Fibroblast of mammary gland (primary cell): ENCODE data around the gene ANKK1.
A peak's percentile ranks its signal among the peaks of the same experiment; 100 is the strongest.

Experiments used
- DNase-seq: peaks from one replicate; pipeline ENCODE4 v3.0.0-alpha.2; 2010; ENCODE audit warnings: low read depth
- H3K4me3 ChIP-seq: 2 replicates; pipeline ENCODE4 v1.5.1; 2011; ENCODE audit warnings: low read depth, mild to moderate bottlenecking, low read length, moderate library complexity; ENCODE audit not compliant: control insufficient read depth
- TF ChIP-seq, protein P1 (sequence below): conservative IDR thresholded peaks from 2 replicates; pipeline ENCODE4 v1.5.1; 2011; ENCODE audit warnings: low read depth, low read length, inconsistent platforms; ENCODE audit not compliant: control insufficient read depth, insufficient read depth

ANKK1 gene

GRCh38 chr11:113386866-113387265 lies 713 bp upstream of the ANKK1 start:
- TF ChIP-seq, protein P1, sequence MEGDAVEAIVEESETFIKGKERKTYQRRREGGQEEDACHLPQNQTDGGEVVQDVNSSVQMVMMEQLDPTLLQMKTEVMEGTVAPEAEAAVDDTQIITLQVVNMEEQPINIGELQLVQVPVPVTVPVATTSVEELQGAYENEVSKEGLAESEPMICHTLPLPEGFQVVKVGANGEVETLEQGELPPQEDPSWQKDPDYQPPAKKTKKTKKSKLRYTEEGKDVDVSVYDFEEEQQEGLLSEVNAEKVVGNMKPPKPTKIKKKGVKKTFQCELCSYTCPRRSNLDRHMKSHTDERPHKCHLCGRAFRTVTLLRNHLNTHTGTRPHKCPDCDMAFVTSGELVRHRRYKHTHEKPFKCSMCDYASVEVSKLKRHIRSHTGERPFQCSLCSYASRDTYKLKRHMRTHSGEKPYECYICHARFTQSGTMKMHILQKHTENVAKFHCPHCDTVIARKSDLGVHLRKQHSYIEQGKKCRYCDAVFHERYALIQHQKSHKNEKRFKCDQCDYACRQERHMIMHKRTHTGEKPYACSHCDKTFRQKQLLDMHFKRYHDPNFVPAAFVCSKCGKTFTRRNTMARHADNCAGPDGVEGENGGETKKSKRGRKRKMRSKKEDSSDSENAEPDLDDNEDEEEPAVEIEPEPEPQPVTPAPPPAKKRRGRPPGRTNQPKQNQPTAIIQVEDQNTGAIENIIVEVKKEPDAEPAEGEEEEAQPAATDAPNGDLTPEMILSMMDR: no peak
- H3K4me3 ChIP-seq: no peak overlapping the region
- DNase-seq: no peak

DNA sequence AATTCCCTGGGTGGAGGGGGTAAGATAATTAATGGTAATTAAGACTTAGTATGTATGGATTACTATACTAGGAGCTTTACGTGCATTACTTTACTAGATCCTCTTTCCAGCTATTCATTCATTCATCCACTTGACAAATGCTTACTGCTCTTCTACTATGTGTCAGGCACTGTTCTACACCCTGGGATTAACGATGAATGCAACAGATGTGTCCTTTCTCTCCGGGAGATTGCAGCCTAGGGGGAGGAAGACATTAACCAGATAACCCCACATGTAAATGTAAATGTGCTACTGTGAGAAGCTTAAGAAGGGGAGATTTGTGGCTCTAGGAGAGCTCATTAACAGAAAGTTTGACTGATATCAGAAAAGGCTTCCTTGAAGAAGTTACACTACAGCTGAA lies 1.7 kb downstream of the ANKK1 start:
- DNase-seq: no peak
- no peak overlapping the region for H3K4me3 ChIP-seq
- TF ChIP-seq, protein P1: no peak

DNA sequence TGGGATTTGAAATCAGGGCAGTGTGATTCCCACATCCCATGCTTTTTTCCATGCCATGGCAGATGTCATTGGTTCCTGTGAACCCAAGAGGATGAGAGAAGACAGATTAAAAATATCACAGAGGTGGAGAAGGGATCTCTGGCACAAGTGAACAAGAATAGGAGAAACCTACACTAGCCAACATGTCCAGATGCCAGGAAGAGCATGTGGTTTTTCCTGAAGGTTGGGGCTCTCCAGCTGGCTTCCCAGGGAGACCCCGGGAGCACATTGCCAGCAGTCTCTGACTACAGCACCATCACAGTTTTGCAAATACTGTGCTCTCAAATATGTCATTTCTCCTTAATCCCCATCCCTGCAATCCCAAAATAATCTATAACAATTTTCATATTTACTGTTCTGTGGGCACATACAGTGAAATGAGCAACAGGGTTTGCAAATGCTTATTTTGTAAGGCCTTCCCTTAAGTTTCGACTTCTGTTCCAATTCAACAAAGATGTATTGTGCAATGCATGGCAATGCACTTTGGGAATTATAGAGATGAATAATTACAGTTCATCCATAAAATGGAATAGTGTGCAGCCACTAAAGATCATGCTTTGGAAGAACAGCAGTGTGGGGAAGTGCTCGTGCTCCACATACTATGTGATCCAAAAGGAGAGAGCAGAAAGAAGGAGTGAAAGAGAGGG lies 4.8 kb downstream of the ANKK1 start:
- TF ChIP-seq, protein P1: no peak
- DNase-seq: peak; percentile 14
- H3K4me3 ChIP-seq: no peak overlapping the region

GRCh38 chr11:113393501-113393985 lies 6.0 kb downstream of the ANKK1 start:
- DNase-seq: no peak
- TF ChIP-seq, protein P1: no peak
- H3K4me3 ChIP-seq: no peak overlapping the region

- no peak overlapping the region for H3K4me3 ChIP-seq
- DNase-seq: no peak
- TF ChIP-seq, protein P1: no peak
Observed at GRCh38 chr11:113394919-113395318, 7.3 kb downstream of the ANKK1 start.

GRCh38 chr11:113395782-113396336 lies 8.3 kb downstream of the ANKK1 start:
- TF ChIP-seq, protein P1: no peak
- H3K4me3 ChIP-seq: no peak overlapping the region
- DNase-seq: no peak
